HL-60 (cell line): Measurements from ENCODE around the gene ZNF549.

Source experiments
- POLR2AphosphoS5 ChIP-seq: IDR thresholded peaks from 2 replicates; pipeline ENCODE4 v1.6.1; 2012; ENCODE audit warnings: low read depth
- SPI1 ChIP-seq: IDR thresholded peaks from 2 replicates; pipeline ENCODE4 v1.6.1; 2012; ENCODE audit warnings: low read depth, mild to moderate bottlenecking, borderline replicate concordance
- TF ChIP-seq, protein P1 (sequence below): IDR thresholded peaks from one replicate; pipeline ENCODE4 v1.5.1; 2011; ENCODE audit warnings: low read length, control low read depth, inconsistent platforms; ENCODE audit not compliant: insufficient read depth
- TF ChIP-seq, protein P2 (sequence below): IDR thresholded peaks from 2 replicates; pipeline ENCODE4 v1.6.1; 2012; ENCODE audit warnings: low read depth; ENCODE audit not compliant: insufficient replicate concordance

DNA sequence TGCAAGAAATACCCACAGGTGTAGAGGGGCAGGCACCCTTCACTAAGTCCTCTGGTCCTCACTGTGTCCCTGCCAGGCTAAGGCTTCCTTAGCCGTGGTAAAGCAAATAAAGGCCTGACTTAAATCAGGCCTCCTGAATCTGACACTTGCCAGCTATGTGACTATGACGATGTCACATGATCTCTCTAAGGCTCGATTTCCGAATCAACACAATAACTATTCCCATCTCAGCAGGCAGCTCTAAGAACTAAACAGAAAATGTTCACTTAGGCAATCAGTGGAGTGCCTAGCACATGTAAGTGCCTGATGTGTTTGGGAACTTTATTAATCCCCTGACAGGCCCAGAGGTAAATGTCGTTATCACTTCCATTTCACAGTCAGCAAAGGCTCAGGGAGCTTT lies 30.5 kb downstream of the ZNF549 start:
- TF ChIP-seq, protein P1, sequence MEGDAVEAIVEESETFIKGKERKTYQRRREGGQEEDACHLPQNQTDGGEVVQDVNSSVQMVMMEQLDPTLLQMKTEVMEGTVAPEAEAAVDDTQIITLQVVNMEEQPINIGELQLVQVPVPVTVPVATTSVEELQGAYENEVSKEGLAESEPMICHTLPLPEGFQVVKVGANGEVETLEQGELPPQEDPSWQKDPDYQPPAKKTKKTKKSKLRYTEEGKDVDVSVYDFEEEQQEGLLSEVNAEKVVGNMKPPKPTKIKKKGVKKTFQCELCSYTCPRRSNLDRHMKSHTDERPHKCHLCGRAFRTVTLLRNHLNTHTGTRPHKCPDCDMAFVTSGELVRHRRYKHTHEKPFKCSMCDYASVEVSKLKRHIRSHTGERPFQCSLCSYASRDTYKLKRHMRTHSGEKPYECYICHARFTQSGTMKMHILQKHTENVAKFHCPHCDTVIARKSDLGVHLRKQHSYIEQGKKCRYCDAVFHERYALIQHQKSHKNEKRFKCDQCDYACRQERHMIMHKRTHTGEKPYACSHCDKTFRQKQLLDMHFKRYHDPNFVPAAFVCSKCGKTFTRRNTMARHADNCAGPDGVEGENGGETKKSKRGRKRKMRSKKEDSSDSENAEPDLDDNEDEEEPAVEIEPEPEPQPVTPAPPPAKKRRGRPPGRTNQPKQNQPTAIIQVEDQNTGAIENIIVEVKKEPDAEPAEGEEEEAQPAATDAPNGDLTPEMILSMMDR, result no peak
- no peak for TF ChIP-seq SPI1
- TF ChIP-seq, protein P2, sequence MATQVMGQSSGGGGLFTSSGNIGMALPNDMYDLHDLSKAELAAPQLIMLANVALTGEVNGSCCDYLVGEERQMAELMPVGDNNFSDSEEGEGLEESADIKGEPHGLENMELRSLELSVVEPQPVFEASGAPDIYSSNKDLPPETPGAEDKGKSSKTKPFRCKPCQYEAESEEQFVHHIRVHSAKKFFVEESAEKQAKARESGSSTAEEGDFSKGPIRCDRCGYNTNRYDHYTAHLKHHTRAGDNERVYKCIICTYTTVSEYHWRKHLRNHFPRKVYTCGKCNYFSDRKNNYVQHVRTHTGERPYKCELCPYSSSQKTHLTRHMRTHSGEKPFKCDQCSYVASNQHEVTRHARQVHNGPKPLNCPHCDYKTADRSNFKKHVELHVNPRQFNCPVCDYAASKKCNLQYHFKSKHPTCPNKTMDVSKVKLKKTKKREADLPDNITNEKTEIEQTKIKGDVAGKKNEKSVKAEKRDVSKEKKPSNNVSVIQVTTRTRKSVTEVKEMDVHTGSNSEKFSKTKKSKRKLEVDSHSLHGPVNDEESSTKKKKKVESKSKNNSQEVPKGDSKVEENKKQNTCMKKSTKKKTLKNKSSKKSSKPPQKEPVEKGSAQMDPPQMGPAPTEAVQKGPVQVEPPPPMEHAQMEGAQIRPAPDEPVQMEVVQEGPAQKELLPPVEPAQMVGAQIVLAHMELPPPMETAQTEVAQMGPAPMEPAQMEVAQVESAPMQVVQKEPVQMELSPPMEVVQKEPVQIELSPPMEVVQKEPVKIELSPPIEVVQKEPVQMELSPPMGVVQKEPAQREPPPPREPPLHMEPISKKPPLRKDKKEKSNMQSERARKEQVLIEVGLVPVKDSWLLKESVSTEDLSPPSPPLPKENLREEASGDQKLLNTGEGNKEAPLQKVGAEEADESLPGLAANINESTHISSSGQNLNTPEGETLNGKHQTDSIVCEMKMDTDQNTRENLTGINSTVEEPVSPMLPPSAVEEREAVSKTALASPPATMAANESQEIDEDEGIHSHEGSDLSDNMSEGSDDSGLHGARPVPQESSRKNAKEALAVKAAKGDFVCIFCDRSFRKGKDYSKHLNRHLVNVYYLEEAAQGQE, result no peak
- no peak for TF ChIP-seq POLR2AphosphoS5
